B cell (primary cell): ENCODE results near the gene CPPED1. TPM values are rescaled to one million over a fixed set of nuclear protein-coding genes. Genes with fewer than 3 reads are reported as not detected.

Source experiments
- ATAC-seq: fragments of 200-7000 bp; cut with Tn5 transposase; one replicate; pipeline ENCODE4 v1.10.0; 2021; ENCODE audit warnings: low read depth, mild to moderate bottlenecking, moderate number of reproducible peaks, moderate library complexity
- CTCF ChIA-PET: fragments of 350-600 bp; sonication (Branson Sonifier 250); formaldehyde crosslinking; loops from one replicate; lab custom pipeline; 2021; ENCODE audit warnings: antibody characterized with exemption, inconsistent platforms; lab: Charles Lee
- POLR2A ChIA-PET: fragments of 350-600 bp; sonication (Branson Sonifier 250); formaldehyde crosslinking; loops from one replicate; lab custom pipeline; 2021; ENCODE audit warnings: antibody characterized with exemption; lab: Charles Lee
- DNase-seq: peaks from one replicate; pipeline ENCODE4 v3.0.0; 2013
- H2AFZ ChIP-seq: 2 replicates; pipeline ENCODE4 v1.6.1; 2012; ENCODE audit warnings: mild to moderate bottlenecking, low read depth, low read length; ENCODE audit not compliant: insufficient read depth, poor library complexity, severe bottlenecking
- H3K27ac ChIP-seq, 2 donors: 1 replicate in 1 of 2; 2 replicates in 1 of 2; pipeline ENCODE4 v1.5.1; 2012 to 2013; ENCODE audit warnings: low read length in 2 of 2, mild to moderate bottlenecking in 2 of 2, moderate library complexity in 1 of 2
- H3K27me3 ChIP-seq, 4 experiments: fragments of 200-600 bp in 1 of 4; sonication (generic) in 1 of 4; replicated peaks in 1 of 4; 1 replicate in 2 of 4; 2 replicates in 2 of 4; pipeline versions ENCODE4 v1.6.1 to v1.7.0; 2013 to 2016; ENCODE audit warnings: low read length in 3 of 4, mild to moderate bottlenecking in 2 of 4, mixed read lengths in 1 of 4, moderate library complexity in 1 of 4; ENCODE audit not compliant: insufficient read depth in 4 of 4, control insufficient read depth in 3 of 4; ENCODE audit errors: control extremely low read depth in 1 of 4
- H3K36me3 ChIP-seq, 2 experiments: replicated peaks in 1 of 2; 1 replicate in 1 of 2; 2 replicates in 1 of 2; pipeline versions ENCODE4 v1.6.1 to v1.7.1; 2013; ENCODE audit warnings: low read length in 1 of 2; ENCODE audit not compliant: insufficient read depth in 2 of 2, control insufficient read depth in 1 of 2; ENCODE audit errors: control extremely low read depth in 1 of 2, extremely low read depth in 1 of 2
- H3K4me1 ChIP-seq, 2 donors: fragments of 200-600 bp in 1 of 2; sonication (generic) in 1 of 2; 1 replicate in 1 of 2; 2 replicates in 1 of 2; pipeline versions ENCODE4 v1.5.1 to v1.6.1; 2013 to 2017; ENCODE audit warnings: low read length in 2 of 2; ENCODE audit not compliant: control insufficient read depth in 2 of 2, insufficient read depth in 2 of 2
- H3K4me2 ChIP-seq: replicated peaks from 2 replicates; pipeline ENCODE3; 2012; ENCODE audit warnings: mild to moderate bottlenecking, low read depth, low read length; ENCODE audit not compliant: poor library complexity, severe bottlenecking
- H3K4me3 ChIP-seq, 5 experiments: fragments of 200-600 bp in 1 of 5; sonication (generic) in 1 of 5; 1 replicate in 3 of 5; 2 replicates in 2 of 5; pipeline versions ENCODE4 v1.5.1 to v1.7.0; 2011 to 2016; ENCODE audit warnings: low read length in 4 of 5, mild to moderate bottlenecking in 4 of 5, low read depth in 2 of 5, control low read depth in 1 of 5, moderate library complexity in 1 of 5; ENCODE audit not compliant: insufficient read depth in 1 of 5; ENCODE audit errors: control extremely low read depth in 1 of 5, extremely low read depth in 1 of 5
- H3K79me2 ChIP-seq: fragments of 200-600 bp; sonication (generic); one replicate; pipeline ENCODE4 v1.6.0; 2016; ENCODE audit warnings: low read length; ENCODE audit not compliant: control insufficient read depth, insufficient read depth
- H3K9ac ChIP-seq: fragments of 200-600 bp; sonication (generic); 2 replicates; pipeline ENCODE4 v1.6.1; 2017; ENCODE audit warnings: mild to moderate bottlenecking, low read length, moderate library complexity
- H3K9me3 ChIP-seq, 3 donors: one replicate each; pipeline versions ENCODE4 v1.6.1 to v1.7.1; 2013; ENCODE audit warnings: low read length in 2 of 3; ENCODE audit not compliant: control insufficient read depth in 2 of 3, insufficient read depth in 1 of 3; ENCODE audit errors: control extremely low read depth in 1 of 3
- H4K20me1 ChIP-seq: 2 replicates; pipeline ENCODE4 v1.6.0; 2012; ENCODE audit warnings: mild to moderate bottlenecking, low read length; ENCODE audit not compliant: insufficient read depth, control insufficient read depth, poor library complexity, severe bottlenecking
- H3K27ac Mint-ChIP-seq: one replicate; pipeline ENCODE4 v1.8.0; 2021; ENCODE audit warnings: mixed read lengths
- H3K27me3 Mint-ChIP-seq: one replicate; pipeline ENCODE4 v1.8.0; 2021; ENCODE audit warnings: mixed read lengths
- H3K4me1 Mint-ChIP-seq: one replicate; pipeline ENCODE4 v1.8.0; 2021; ENCODE audit warnings: mixed read lengths
- H3K4me3 Mint-ChIP-seq: one replicate; pipeline ENCODE4 v1.8.0; 2021; ENCODE audit warnings: mixed read lengths
- H3K9me3 Mint-ChIP-seq: one replicate; pipeline ENCODE4 v1.8.0; 2022; ENCODE audit warnings: mixed read lengths; ENCODE audit not compliant: insufficient read depth
- EZH2 ChIP-seq: IDR thresholded peaks from 2 replicates; pipeline ENCODE4 v1.6.1; 2012; ENCODE audit warnings: borderline replicate concordance, low read depth, mild to moderate bottlenecking, moderate library complexity, low read length; ENCODE audit not compliant: insufficient read depth, poor library complexity, severe bottlenecking
- WGBS: methylation state at CpG from one replicate; pipeline ENCODE4 v1.1.5; 2013; ENCODE audit warnings: missing lambda C conversion rate; ENCODE audit not compliant: insufficient coverage; 5-methylcytosine and 5-hydroxymethylcytosine counted together
- intact Hi-C: fragments of 100-400 bp; cut with micrococcal nuclease; formaldehyde crosslinking; loops from one replicate; pipeline ENCODE4 v1.10.0; 2022
- polyA plus RNA-seq: library from polyadenylated mRNA; depleted of rRNA; stranded (reverse); fragments of >200 nt; gene quantifications from 2 replicates; pipeline ENCODE4 v1.2.3, GENCODE V29; 2012
- total RNA-seq, 2 donors: library from RNA; stranded (reverse); fragments of 120-200 nt in 1 of 2; gene quantifications; 1 replicate in 1 of 2; 2 replicates in 1 of 2; pipeline versions ENCODE4 v1.2.3 to v1.2.4, GENCODE V29; 2013 to 2022
- TF ChIP-seq, protein P1 (sequence below): fragments of 200-600 bp; IDR thresholded peaks from one replicate; pipeline ENCODE4 v1.8.0; 2022; ENCODE audit warnings: antibody characterized with exemption, mild to moderate bottlenecking

CPPED1 gene
- total and polyA plus RNA-seq, 2 donors (not counting 1 experiment from before 2014, with no cell fraction given): 5.9 to 11.3 TPM

DNA sequence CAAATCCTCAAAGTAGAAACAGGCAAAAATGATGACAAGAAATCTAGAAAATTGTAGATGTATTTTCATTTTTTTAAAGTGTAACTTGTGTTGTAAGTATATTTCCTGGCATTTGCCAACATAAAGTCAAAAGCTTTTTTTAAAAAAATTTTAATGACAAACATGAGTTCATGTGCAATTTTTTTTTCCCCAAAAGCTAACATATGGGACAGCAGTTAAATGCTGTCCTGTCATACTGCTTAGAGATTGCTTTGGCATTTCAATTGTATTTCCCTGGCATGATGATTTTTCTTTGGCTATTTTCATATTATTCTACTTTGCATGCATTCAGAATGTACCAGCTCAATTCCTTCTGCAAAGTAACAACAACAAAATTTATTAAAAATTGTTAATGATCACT, 24.5 kb upstream of the CPPED1 start:
- H3K27ac ChIP-seq: no peak overlapping the region
- peaks cover 0 to 4% (median 0%) of the 10 kb centered on the region in 4 experiments for H3K27me3 ChIP-seq
- Mint-ChIP-seq H3K27me3 (peaks cover 24% of the 10 kb centered on the region), H3K4me3 (no peak overlapping the region), H3K4me1 (no peaks in the 10 kb centered on the region), H3K27ac (no peak overlapping the region), H3K9me3 (no peaks in the 10 kb centered on the region)
- H3K79me2 ChIP-seq: no peaks in the 10 kb centered on the region
- no peaks in the 10 kb centered on the region for H3K36me3 ChIP-seq
- H2AFZ ChIP-seq: no peak overlapping the region
- H3K4me2 ChIP-seq: no peak overlapping the region
- DNase-seq: no peak
- intact Hi-C loops: no loop called here
- TF ChIP-seq, protein P1, sequence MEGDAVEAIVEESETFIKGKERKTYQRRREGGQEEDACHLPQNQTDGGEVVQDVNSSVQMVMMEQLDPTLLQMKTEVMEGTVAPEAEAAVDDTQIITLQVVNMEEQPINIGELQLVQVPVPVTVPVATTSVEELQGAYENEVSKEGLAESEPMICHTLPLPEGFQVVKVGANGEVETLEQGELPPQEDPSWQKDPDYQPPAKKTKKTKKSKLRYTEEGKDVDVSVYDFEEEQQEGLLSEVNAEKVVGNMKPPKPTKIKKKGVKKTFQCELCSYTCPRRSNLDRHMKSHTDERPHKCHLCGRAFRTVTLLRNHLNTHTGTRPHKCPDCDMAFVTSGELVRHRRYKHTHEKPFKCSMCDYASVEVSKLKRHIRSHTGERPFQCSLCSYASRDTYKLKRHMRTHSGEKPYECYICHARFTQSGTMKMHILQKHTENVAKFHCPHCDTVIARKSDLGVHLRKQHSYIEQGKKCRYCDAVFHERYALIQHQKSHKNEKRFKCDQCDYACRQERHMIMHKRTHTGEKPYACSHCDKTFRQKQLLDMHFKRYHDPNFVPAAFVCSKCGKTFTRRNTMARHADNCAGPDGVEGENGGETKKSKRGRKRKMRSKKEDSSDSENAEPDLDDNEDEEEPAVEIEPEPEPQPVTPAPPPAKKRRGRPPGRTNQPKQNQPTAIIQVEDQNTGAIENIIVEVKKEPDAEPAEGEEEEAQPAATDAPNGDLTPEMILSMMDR: no peak
- no peak for TF ChIP-seq EZH2
- ATAC-seq: no peak
- H3K4me3 ChIP-seq: no peak overlapping the region
- H3K9ac ChIP-seq: no peak overlapping the region
- ChIA-PET POLR2A (no interaction called here), CTCF (interaction anchor here (1.6 kb wide), 1 partner anchor 10 kb away, joined by 6 read pairs; no protein-coding TSS in a partner anchor)
- no peaks in the 10 kb centered on the region for H3K4me1 ChIP-seq
- H3K9me3 ChIP-seq: peaks cover 0 to 2% (median 0%) of the 10 kb centered on the region in 3 donors
- H4K20me1 ChIP-seq: no peaks in the 10 kb centered on the region

DNA sequence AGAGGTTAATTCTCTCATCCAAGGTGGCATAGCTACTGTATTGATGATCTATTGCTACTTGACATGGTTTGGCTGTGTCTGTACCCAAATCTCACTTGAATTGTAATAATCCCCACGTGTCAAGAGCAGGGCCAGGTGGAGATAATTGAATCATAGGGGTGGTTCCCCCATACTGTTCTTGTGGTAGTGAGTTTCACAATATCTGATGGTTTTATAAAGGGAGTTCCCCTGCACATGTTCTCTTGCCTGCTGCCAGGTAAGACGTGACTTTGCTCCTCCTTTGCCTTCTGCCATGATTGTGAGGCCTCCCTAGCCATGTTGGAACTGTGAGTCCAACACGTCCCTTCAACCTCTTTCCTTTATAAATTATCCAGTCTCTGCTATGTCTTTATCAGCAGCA, 22.9 kb upstream of the CPPED1 start:
- Mint-ChIP-seq H3K9me3 (no peaks in the 10 kb centered on the region), H3K4me1 (no peaks in the 10 kb centered on the region), H3K27ac (no peak overlapping the region), H3K4me3 (no peak overlapping the region), H3K27me3 (peaks cover 18% of the 10 kb centered on the region)
- intact Hi-C loops: no loop called here
- H3K79me2 ChIP-seq: no peaks in the 10 kb centered on the region
- H3K27ac ChIP-seq: no peak overlapping the region
- 69% methylated on average over 2 of the region's 3 CpGs for WGBS
- ChIA-PET CTCF (no interaction called here), POLR2A (no interaction called here)
- H3K27me3 ChIP-seq: peaks cover 0 to 4% (median 0%) of the 10 kb centered on the region in 4 experiments
- no peak for TF ChIP-seq EZH2
- TF ChIP-seq, protein P1: no peak
- H3K4me3 ChIP-seq: no peak overlapping the region
- ATAC-seq: no peak
- no peak overlapping the region for H3K9ac ChIP-seq
- no peaks in the 10 kb centered on the region for H4K20me1 ChIP-seq
- no peak for DNase-seq
- no peaks in the 10 kb centered on the region for H3K4me1 ChIP-seq
- H3K9me3 ChIP-seq: no peaks in the 10 kb centered on the region
- H3K36me3 ChIP-seq: no peaks in the 10 kb centered on the region
- H2AFZ ChIP-seq: no peak overlapping the region
- H3K4me2 ChIP-seq: no peak overlapping the region
